GM19372 (cell line): Measurements from ENCODE around the gene FBXW8.

ENCODE experiments used
- ATAC-seq: cut with Tn5 transposase; IDR thresholded peaks from one replicate; pipeline ENCODE4 v1.9.1; 2021; ENCODE audit warnings: mild to moderate bottlenecking, low read depth, moderate library complexity; ENCODE audit not compliant: unreplicated experiment

The FBXW8 gene

DNA sequence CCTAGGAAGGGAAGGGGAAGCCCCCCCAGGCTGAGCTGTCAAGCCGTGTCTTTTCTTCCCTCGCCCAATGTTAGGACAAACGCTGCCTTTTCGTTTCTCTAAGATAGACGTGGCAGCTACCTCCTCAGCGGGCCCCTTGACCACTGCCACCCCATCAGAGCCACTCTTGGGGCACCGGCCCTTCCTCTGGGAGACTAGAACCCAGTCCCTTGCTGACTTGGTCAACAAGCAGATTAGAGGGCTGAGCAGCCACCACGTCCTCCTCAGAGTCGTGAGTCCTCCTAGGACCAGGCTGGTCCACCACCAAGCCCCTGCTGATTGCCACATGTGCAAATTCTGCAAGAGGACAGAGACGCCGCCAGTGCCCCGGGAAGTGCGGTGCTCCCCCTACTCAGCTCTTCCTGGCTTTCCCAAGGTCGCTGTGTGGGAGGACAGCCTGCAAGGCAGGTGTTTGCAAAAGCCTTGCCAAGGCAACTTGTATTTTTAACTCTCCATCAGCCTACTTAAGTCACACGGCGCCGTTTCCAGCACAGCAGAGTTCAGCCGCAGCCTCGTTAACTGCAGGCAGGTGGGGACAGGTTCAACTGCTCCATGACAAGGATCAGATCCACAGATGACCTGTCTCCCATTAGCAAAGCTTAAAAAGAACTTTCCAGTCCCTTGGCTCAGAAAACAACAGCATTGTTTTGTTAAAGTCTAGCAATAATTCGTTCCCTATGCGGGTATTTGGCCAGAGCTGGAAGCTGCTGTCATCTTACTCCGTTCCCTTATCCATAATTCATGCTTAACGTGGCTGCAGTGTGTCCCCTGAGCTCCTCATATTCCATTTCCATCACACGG is 122.9 kb downstream of the FBXW8 start:
- no peak for ATAC-seq

GRCh38 chr12:117034249-117034648 is 123.5 kb downstream of the FBXW8 start:
- no peak for ATAC-seq

GRCh38 chr12:117034701-117035151 is 124.0 kb downstream of the FBXW8 start:
- no peak for ATAC-seq

GRCh38 chr12:117035287-117035686 is 124.5 kb downstream of the FBXW8 start:
- no peak for ATAC-seq

- no peak for ATAC-seq
Measured at GRCh38 chr12:117036046-117036445, 125.3 kb downstream of the FBXW8 start.

- ATAC-seq: no peak
Measured at GRCh38 chr12:117036547-117036946, 125.8 kb downstream of the FBXW8 start.

DNA sequence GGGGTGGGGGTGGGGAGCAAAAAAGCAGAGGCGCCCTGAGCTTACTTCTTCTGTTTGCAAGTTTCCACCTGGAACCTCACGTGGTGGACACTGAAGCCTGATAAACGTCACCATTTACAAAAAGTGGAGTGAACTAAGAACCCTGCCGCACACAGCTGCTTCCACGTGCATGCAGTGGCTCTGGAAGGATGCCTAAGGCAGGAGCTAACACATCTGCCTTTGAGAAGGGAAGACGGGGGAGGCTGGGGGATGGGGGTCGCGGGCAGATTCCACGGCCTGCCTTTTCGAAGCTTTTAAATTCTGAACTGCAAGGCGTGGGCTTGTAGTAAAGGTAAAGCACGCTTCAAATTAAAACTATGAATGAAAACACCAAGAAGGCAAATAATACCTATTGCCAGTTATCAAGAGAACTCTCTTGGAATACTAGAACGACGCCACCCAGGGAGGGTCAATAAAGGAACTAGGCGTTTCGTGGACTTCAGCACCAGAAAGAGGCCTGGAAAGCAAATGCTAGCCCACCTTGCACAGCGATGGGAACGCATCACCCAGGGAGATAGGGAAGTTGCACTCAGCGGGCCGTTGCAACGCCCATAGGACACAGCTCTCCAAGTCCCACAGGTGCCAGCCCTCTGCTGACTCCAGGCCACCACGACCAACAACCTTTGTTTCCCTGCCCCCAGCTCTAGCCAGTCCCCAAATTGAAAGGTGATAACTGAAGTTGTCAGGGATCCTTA is 126.7 kb downstream of the FBXW8 start:
- ATAC-seq: no peak

DNA sequence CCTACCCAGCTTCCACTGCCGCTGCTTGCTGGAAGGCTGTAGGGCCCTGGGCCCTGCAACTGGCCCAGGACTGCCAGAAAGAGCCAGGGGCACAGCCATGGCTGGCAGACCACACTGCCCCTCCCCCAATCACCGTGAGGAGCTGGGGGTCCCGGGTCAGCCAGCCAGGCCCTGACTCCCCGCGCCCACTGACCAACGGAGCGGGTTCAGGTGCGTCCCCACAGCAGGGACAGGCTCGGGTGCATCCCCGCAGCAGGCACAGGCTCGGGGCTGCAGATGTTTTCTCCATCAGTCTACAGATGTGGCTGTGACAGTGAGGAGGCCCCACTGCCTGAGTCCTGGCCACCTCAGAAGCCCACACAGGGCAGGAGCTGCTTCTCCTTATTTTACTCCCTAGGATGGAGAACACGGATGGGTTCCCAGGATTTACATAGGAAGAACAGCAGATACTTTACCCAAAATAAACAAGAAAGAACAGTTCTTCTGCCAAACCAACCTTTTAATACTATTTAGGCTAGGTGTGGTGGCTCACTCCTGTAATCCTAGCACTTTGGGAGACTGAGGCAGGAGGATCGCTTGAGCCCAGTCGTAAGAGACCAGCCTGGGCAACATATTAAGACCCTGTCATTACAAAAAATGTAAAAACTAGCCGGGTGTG is 127.4 kb downstream of the FBXW8 start:
- ATAC-seq: no peak

- no peak for ATAC-seq
Measured at GRCh38 chr12:117038919-117039318, 128.2 kb downstream of the FBXW8 start.

GRCh38 chr12:117039891-117040309 is 129.2 kb downstream of the FBXW8 start:
- ATAC-seq: no peak

GRCh38 chr12:117040496-117040895 is 129.7 kb downstream of the FBXW8 start:
- ATAC-seq: no peak

DNA sequence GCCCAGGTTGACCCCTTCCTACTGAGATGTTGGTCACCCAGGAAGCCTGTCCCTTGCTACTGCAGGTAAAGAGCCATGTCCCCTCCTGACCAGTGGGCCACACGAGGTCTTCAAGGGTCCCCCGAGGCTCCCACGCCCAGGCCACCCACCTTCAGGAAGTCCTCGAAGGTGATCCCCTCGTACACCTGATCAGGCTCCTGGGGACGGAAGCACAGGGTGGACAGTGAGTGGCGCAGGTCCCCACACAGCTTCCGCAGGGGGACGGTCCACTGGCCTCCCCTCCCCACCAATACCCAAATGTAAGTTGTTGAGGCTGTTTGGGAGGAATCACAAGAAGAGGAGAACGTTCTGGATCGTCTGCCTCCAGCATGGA is 131.0 kb downstream of the FBXW8 start:
- ATAC-seq: no peak

- no peak for ATAC-seq
Measured at GRCh38 chr12:117042171-117042842, 131.6 kb downstream of the FBXW8 start.

DNA sequence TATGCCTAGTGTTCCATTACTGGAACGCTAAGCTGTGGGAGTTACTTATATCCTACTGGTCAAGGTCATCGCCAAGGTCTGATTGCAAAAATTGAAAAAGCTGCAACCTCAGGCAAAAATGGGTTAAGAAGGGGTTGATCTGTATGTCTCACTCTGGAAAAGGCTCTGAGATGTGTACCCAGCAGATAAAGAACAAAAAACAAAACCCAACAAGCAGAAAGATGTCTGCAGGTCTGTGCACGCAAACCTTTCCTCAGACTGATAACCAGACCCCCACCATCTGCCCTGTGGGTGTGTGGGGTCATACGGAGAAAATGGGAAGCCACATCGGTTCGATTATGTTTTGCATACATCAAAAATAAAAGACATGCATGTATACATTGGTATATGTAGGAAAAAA is 132.1 kb downstream of the FBXW8 start:
- no peak for ATAC-seq

DNA sequence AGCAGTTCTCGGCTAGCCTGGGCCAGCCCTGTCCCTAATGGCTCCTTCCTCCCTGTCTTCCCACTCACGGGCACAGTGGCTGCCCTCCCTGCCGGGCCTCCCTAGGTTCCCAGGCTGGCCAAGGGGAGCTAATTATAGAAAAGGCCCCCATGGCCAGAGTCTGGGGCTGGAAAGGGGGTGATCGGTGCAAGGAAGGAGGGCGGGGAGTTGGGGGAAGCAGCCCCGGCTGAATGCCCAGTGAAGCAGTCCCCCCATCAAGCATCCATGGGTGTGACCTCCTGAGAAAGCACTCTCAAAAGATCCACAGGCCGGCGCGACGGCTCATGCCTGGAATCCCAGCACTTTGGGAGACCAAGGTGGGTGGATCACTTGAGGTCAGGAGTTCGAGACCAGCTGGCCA is 133.6 kb downstream of the FBXW8 start:
- no peak for ATAC-seq

- ATAC-seq: no peak
Measured at GRCh38 chr12:117044790-117045159, 134.0 kb downstream of the FBXW8 start.

GRCh38 chr12:117045160-117046010 is 134.6 kb downstream of the FBXW8 start:
- no peak for ATAC-seq

DNA sequence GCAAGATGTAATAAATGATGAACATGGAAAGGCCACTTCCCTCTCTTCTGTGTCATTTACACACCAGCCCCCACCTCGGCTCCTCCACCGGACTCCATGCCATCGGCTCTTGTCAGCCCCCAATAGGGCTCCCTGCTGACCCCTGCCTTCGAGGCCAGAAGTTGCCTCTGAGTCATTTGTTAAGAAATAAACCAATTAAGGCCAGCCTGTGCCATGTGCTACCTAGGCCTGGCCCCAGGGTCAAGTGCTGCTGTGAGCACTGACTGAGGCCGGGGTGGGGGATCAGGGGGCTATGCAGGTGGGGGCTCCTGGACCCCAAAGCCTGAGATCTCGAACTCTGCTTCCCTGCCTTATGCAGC is 135.2 kb downstream of the FBXW8 start:
- ATAC-seq: no peak

GRCh38 chr12:117046425-117046824 is 135.7 kb downstream of the FBXW8 start:
- no peak for ATAC-seq
